MM.1S (cell line): ENCODE data around the gene RAD21L1.

Experiments used
- CTCF ChIP-seq: fragments of 300-600 bp; sonication (generic); IDR thresholded peaks from 2 replicates; pipeline ENCODE4 v1.5.1; 2016; ENCODE audit warnings: antibody characterized with exemption, low read length, mixed read lengths
- EZH2phosphoT487 ChIP-seq: fragments of 300-600 bp; sonication (generic); IDR thresholded peaks from 2 replicates; pipeline ENCODE4 v1.6.1; 2018; ENCODE audit warnings: antibody characterized with exemption, low read length

DNA sequence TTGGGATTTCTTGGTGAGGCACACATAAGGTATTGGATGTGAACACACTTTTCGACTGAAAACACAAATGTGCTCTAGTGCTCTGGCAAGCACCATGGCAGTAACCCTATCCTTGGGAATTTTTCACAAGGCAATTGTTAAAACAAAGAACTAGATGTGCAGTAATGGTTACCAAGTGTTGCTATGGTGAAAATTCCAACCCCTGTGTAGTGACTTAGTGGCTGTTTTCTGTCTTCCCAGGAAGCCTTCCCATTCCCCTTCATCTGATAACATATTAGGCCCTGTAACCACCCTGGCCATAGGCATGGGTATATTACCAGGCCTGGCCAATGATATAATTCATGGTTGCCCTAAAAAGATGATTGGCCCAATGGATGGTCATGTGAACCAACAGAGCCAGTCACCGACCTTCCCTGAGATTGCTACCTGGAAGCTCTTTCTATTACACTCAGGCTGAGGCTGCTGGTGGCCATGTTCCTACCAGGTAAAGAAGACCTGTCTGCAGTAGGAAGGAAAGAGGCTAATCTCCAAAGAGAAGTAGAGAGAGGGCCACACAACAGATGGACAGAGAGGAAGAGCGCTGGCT, 18.5 kb upstream of the RAD21L1 start:
- TF ChIP-seq CTCF (no peak), EZH2phosphoT487 (no peak)
